CD14-positive monocyte (primary cell): Measurements from ENCODE around the gene MACROD2. TPM values are rescaled to one million over a fixed set of nuclear protein-coding genes. Genes with fewer than 3 reads are reported as not detected.

Experiments used
- DNase-seq, 3 donors: peaks; one replicate each; pipeline ENCODE4 v3.0.0-alpha.2; 2011 to 2022
- H2AFZ ChIP-seq: 2 replicates; pipeline ENCODE4 v1.6.0; 2012; ENCODE audit warnings: mild to moderate bottlenecking, low read depth, low read length, inconsistent platforms; ENCODE audit not compliant: insufficient read depth, poor library complexity, severe bottlenecking
- H3K27ac ChIP-seq, 2 donors: 1 replicate in 1 of 2; 2 replicates in 1 of 2; pipeline ENCODE4 v1.5.1; 2012 to 2013; ENCODE audit warnings: low read length in 2 of 2, control low read depth in 1 of 2, inconsistent platforms in 1 of 2, low read depth in 1 of 2, mild to moderate bottlenecking in 1 of 2
- H3K27me3 ChIP-seq, 2 donors: one replicate each; pipeline versions ENCODE4 v1.6.0 to v1.6.1; 2011 to 2013; ENCODE audit warnings: low read length in 2 of 2; ENCODE audit not compliant: control insufficient read depth in 2 of 2, insufficient read depth in 2 of 2
- H3K36me3 ChIP-seq, 2 donors: replicated peaks in 1 of 2; 1 replicate in 1 of 2; 2 replicates in 1 of 2; pipeline versions ENCODE4 v1.5.1 to v1.6.1; 2012 to 2013; ENCODE audit warnings: low read length in 2 of 2, control low read depth in 1 of 2, inconsistent platforms in 1 of 2, mild to moderate bottlenecking in 1 of 2; ENCODE audit not compliant: insufficient read depth in 2 of 2, control insufficient read depth in 1 of 2
- H3K4me1 ChIP-seq, 2 donors: 1 replicate in 1 of 2; 2 replicates in 1 of 2; pipeline versions ENCODE4 v1.5.1 to v1.6.1; 2012 to 2013; ENCODE audit warnings: low read length in 2 of 2, control low read depth in 1 of 2, inconsistent platforms in 1 of 2, mild to moderate bottlenecking in 1 of 2, moderate library complexity in 1 of 2; ENCODE audit not compliant: insufficient read depth in 2 of 2, control insufficient read depth in 1 of 2
- H3K4me2 ChIP-seq: replicated peaks from 2 replicates; pipeline ENCODE3; 2012; ENCODE audit warnings: low read length, moderate library complexity, mild to moderate bottlenecking; ENCODE audit not compliant: poor library complexity, severe bottlenecking; ENCODE audit errors: extremely low read depth
- H3K4me3 ChIP-seq, 3 experiments: fragments of 200-600 bp in 1 of 3; sonication (generic) in 1 of 3; replicated peaks in 1 of 3; 1 replicate in 2 of 3; 2 replicates in 1 of 3; pipeline ENCODE4 v1.5.1; 2011 to 2013; ENCODE audit warnings: low read length in 3 of 3, mild to moderate bottlenecking in 3 of 3, control low read depth in 2 of 3, low read depth in 2 of 3, inconsistent platforms in 1 of 3, moderate library complexity in 1 of 3
- H3K79me2 ChIP-seq: 2 replicates; pipeline ENCODE4 v1.6.0; 2012; ENCODE audit warnings: mild to moderate bottlenecking, control low read depth, inconsistent platforms, low read length, moderate library complexity; ENCODE audit not compliant: insufficient read depth
- H3K9ac ChIP-seq: 2 replicates; pipeline ENCODE4 v1.6.0; 2017; ENCODE audit warnings: low read length, mild to moderate bottlenecking; ENCODE audit not compliant: insufficient read depth, poor library complexity, severe bottlenecking
- H3K9me3 ChIP-seq, 2 donors: replicated peaks in 1 of 2; 1 replicate in 1 of 2; 2 replicates in 1 of 2; pipeline versions ENCODE4 v1.5.1 to v1.6.1; 2012 to 2013; ENCODE audit warnings: low read length in 2 of 2, control low read depth in 1 of 2; ENCODE audit not compliant: control insufficient read depth in 1 of 2, insufficient read depth in 1 of 2
- H4K20me1 ChIP-seq: 2 replicates; pipeline ENCODE4 v1.6.0; 2012; ENCODE audit warnings: mild to moderate bottlenecking, low read length, control low read depth, moderate library complexity; ENCODE audit not compliant: insufficient read depth
- H3K27ac Mint-ChIP-seq, 7 donors: one replicate each; pipeline ENCODE4 v1.8.0; 2020; ENCODE audit warnings: mild to moderate bottlenecking in 7 of 7, mixed read lengths in 7 of 7, moderate library complexity in 6 of 7, inconsistent platforms in 2 of 7
- H3K27me3 Mint-ChIP-seq, 3 donors: one replicate each; pipeline ENCODE4 v1.8.0; 2021 to 2022; ENCODE audit warnings: low read depth in 3 of 3, mild to moderate bottlenecking in 3 of 3, mixed read lengths in 3 of 3, moderate library complexity in 3 of 3, inconsistent platforms in 1 of 3
- H3K36me3 Mint-ChIP-seq, 2 donors: one replicate each; pipeline ENCODE4 v1.8.0; 2020; ENCODE audit warnings: mixed read lengths in 2 of 2, inconsistent platforms in 1 of 2, mild to moderate bottlenecking in 1 of 2
- H3K4me1 Mint-ChIP-seq: one replicate; pipeline ENCODE4 v1.8.0; 2020; ENCODE audit warnings: mild to moderate bottlenecking, mixed read lengths
- H3K4me3 Mint-ChIP-seq, 2 donors: one replicate each; pipeline ENCODE4 v1.8.0; 2020; ENCODE audit warnings: mild to moderate bottlenecking in 2 of 2, mixed read lengths in 2 of 2, moderate library complexity in 1 of 2
- H3K9me3 Mint-ChIP-seq, 7 donors: one replicate each; pipeline ENCODE4 v1.8.0; 2020 to 2022; ENCODE audit warnings: mixed read lengths in 7 of 7, mild to moderate bottlenecking in 6 of 7, moderate library complexity in 6 of 7, inconsistent platforms in 2 of 7
- CTCF ChIP-seq: fragments of 200-600 bp; IDR thresholded peaks from one replicate; pipeline ENCODE4 v1.8.0; 2022; ENCODE audit warnings: antibody characterized with exemption, mild to moderate bottlenecking
- WGBS: methylation state at CpG from one replicate; pipeline ENCODE4 v1.1.5; 2013; ENCODE audit warnings: missing lambda C conversion rate; ENCODE audit not compliant: insufficient coverage; 5-methylcytosine and 5-hydroxymethylcytosine counted together
- intact Hi-C, 2 donors: fragments of 100-400 bp; cut with micrococcal nuclease; formaldehyde crosslinking; loops; one replicate each; pipeline versions ENCODE4 v1.15.0 to v1.15.1; 2023
- polyA plus RNA-seq, 3 donors: library from polyadenylated mRNA; depleted of rRNA in 1 of 3; unstranded in 2 of 3; stranded (reverse) in 1 of 3; fragments of 300-500 nt in 2 of 3; fragments of >200 nt in 1 of 3; fragmentation: Illumina TruSeq in 2 of 3; gene quantifications; 1 replicate in 2 of 3; 2 replicates in 1 of 3; pipeline ENCODE4 v1.2.3, GENCODE V29; 2012 to 2021

Gene MACROD2
- polyA plus RNA-seq, 3 donors, result 0.23 TPM; not detected in 2

- no peak for TF ChIP-seq CTCF
- Mint-ChIP-seq H3K27me3 (peaks cover 0 to 3% (median 0%) of the 10 kb centered on the region in 3 donors), H3K27ac (no peak overlapping the region), H3K9me3 (peaks cover 2 to 15% (median 7%) of the 10 kb centered on the region in 7 donors), H3K4me1 (no peaks in the 10 kb centered on the region), H3K36me3 (no peaks in the 10 kb centered on the region), H3K4me3 (no peak overlapping the region)
- no peaks in the 10 kb centered on the region for H3K27me3 ChIP-seq
- intact Hi-C loops, result no loop called here
- no peaks in the 10 kb centered on the region for H4K20me1 ChIP-seq
- H3K79me2 ChIP-seq, result no peaks in the 10 kb centered on the region
- H3K9me3 ChIP-seq, result peaks cover 9 to 10% of the 10 kb centered on the region in 2 donors
- H3K4me2 ChIP-seq, result no peak overlapping the region
- WGBS, result no CpG with 5 or more reads among the region's 2 CpGs
- no peak for DNase-seq
- H2AFZ ChIP-seq, result no peak overlapping the region
- no peak overlapping the region for H3K4me3 ChIP-seq
- H3K9ac ChIP-seq, result no peak overlapping the region
- no peaks in the 10 kb centered on the region for H3K36me3 ChIP-seq
- H3K4me1 ChIP-seq, result no peaks in the 10 kb centered on the region
- H3K27ac ChIP-seq, result no peak overlapping the region
Observed at GRCh38 chr20:14009208-14009607, 13.9 kb downstream of the MACROD2 start.

- Histone ChIP-seq H2AFZ (no peak overlapping the region), H4K20me1 (no peaks in the 10 kb centered on the region), H3K27ac (no peak overlapping the region), H3K27me3 (no peaks in the 10 kb centered on the region), H3K9me3 (peaks cover 10 to 14% of the 10 kb centered on the region in 2 donors), H3K79me2 (no peaks in the 10 kb centered on the region), H3K4me2 (no peak overlapping the region), H3K36me3 (no peaks in the 10 kb centered on the region), H3K4me1 (no peaks in the 10 kb centered on the region), H3K4me3 (no peak overlapping the region), H3K9ac (no peak overlapping the region)
- TF ChIP-seq CTCF, result no peak
- H3K4me1 Mint-ChIP-seq, result no peaks in the 10 kb centered on the region
- H3K27ac Mint-ChIP-seq, result no peak overlapping the region
- no peak overlapping the region for H3K4me3 Mint-ChIP-seq
- peaks cover 0 to 1% (median 0%) of the 10 kb centered on the region in 3 donors for H3K27me3 Mint-ChIP-seq
- no peaks in the 10 kb centered on the region for H3K36me3 Mint-ChIP-seq
- peaks cover 4 to 23% (median 13%) of the 10 kb centered on the region in 7 donors for H3K9me3 Mint-ChIP-seq
- 100% methylated on average over 2 of the region's 3 CpGs for WGBS
- intact Hi-C loops, result no loop called here
- DNase-seq, result no peak
Observed at GRCh38 chr20:14012671-14013070, 17.4 kb downstream of the MACROD2 start.
